IMR-90 (cell line): ENCODE data around the gene AUTS2. TPM values are rescaled to one million over a fixed set of nuclear protein-coding genes. Genes with fewer than 3 reads are reported as not detected.

Experiments
- ATAC-seq: fragments of 200-7000 bp; cut with Tn5 transposase; 2 replicates; pipeline ENCODE4 v1.9.1; 2020; ENCODE audit warnings: low read depth, mild to moderate bottlenecking, moderate library complexity
- BruUV-seq: library from RNA; stranded (reverse); fragments of 400-500 nt; replicated peaks from 2 replicates; lab custom pipeline; 2021; lab: Mats Ljungman, UMichigan
- CTCF ChIA-PET: fragments of 300-600 bp; formaldehyde crosslinking; extraction: SDS; loops from one replicate; lab custom pipeline; 2021; ENCODE audit warnings: antibody characterized with exemption; lab: Yijun Ruan, JAX
- POLR2A ChIA-PET: fragments of 300-600 bp; sonication (Branson Sonifier 250); formaldehyde crosslinking; loops from one replicate; lab custom pipeline; 2022; ENCODE audit warnings: antibody characterized with exemption; ENCODE audit not compliant: unreplicated experiment; lab: Charles Lee
- DNase-seq: peaks from one replicate; pipeline ENCODE4 v3.0.0; 2013
- H2AFZ ChIP-seq: replicated peaks from 2 replicates; pipeline ENCODE3; 2013; ENCODE audit warnings: low read length, mild to moderate bottlenecking; ENCODE audit not compliant: poor library complexity
- H2AK5ac ChIP-seq: 2 replicates; pipeline ENCODE4 v1.6.1; 2013; ENCODE audit warnings: low read depth, low read length, inconsistent platforms
- H2AK9ac ChIP-seq: replicated peaks from 2 replicates; pipeline ENCODE3; 2013; ENCODE audit warnings: mild to moderate bottlenecking, low read depth, low read length, moderate library complexity; ENCODE audit not compliant: poor library complexity
- H2BK120ac ChIP-seq: 2 replicates; pipeline ENCODE4 v1.6.1; 2013; ENCODE audit warnings: low read depth, low read length, inconsistent platforms
- H2BK15ac ChIP-seq: 3 replicates; pipeline ENCODE4 v1.6.1; 2013; ENCODE audit warnings: low read depth, low read length, inconsistent platforms
- H2BK20ac ChIP-seq: 2 replicates; pipeline ENCODE4 v1.6.1; 2013; ENCODE audit warnings: low read depth, mild to moderate bottlenecking, inconsistent platforms, low read length, moderate library complexity
- H2BK5ac ChIP-seq: 2 replicates; pipeline ENCODE4 v1.6.1; 2013; ENCODE audit warnings: mild to moderate bottlenecking, low read depth, low read length, inconsistent platforms; ENCODE audit not compliant: poor library complexity, severe bottlenecking
- H3K14ac ChIP-seq: replicated peaks from 2 replicates; pipeline ENCODE4 v1.6.1; 2013; ENCODE audit warnings: low read depth, low read length, inconsistent platforms
- H3K18ac ChIP-seq: 2 replicates; pipeline ENCODE4 v1.6.1; 2013; ENCODE audit warnings: low read depth, low read length, control low read depth
- H3K23ac ChIP-seq: 2 replicates; pipeline ENCODE4 v1.6.1; 2013; ENCODE audit warnings: low read depth, low read length, inconsistent platforms
- H3K27ac ChIP-seq: 2 replicates; pipeline ENCODE4 v1.5.1; 2013; ENCODE audit warnings: mild to moderate bottlenecking, control low read depth, low read length; ENCODE audit not compliant: insufficient read depth
- H3K27me3 ChIP-seq: 2 replicates; pipeline ENCODE4 v1.6.1; 2013; ENCODE audit warnings: low read length; ENCODE audit not compliant: control insufficient read depth, insufficient read depth
- H3K36me3 ChIP-seq: 2 replicates; pipeline ENCODE4 v1.6.1; 2013; ENCODE audit warnings: low read length, mixed read lengths; ENCODE audit not compliant: control insufficient read depth, insufficient read depth
- H3K4ac ChIP-seq: 2 replicates; pipeline ENCODE4 v1.6.1; 2013; ENCODE audit warnings: low read depth, low read length, inconsistent platforms
- H3K4me1 ChIP-seq: 2 replicates; pipeline ENCODE4 v1.6.1; 2013; ENCODE audit warnings: low read length, mixed read lengths; ENCODE audit not compliant: control insufficient read depth, insufficient read depth
- H3K4me2 ChIP-seq: 2 replicates; pipeline ENCODE4 v1.6.1; 2013; ENCODE audit warnings: low read depth, mild to moderate bottlenecking, control low read depth, low read length, moderate library complexity
- H3K4me3 ChIP-seq: 2 replicates; pipeline ENCODE4 v1.5.1; 2013; ENCODE audit warnings: low read depth, mild to moderate bottlenecking, control low read depth, low read length, moderate library complexity; ENCODE audit not compliant: insufficient read depth
- H3K56ac ChIP-seq: 2 replicates; pipeline ENCODE4 v1.6.1; 2013; ENCODE audit warnings: low read length, inconsistent platforms; ENCODE audit not compliant: insufficient read depth; ENCODE audit errors: extremely low read depth
- H3K79me1 ChIP-seq, 2 experiments: 2 replicates each; pipeline ENCODE4 v1.6.1; 2013; ENCODE audit warnings: low read length in 2 of 2, inconsistent platforms in 1 of 2, low read depth in 1 of 2
- H3K9ac ChIP-seq: 2 replicates; pipeline ENCODE4 v1.6.1; 2013; ENCODE audit warnings: low read depth, low read length, control low read depth
- H3K9me1 ChIP-seq: 2 replicates; pipeline ENCODE4 v1.6.1; 2013; ENCODE audit warnings: low read length, inconsistent platforms; ENCODE audit not compliant: insufficient read depth
- H3K9me3 ChIP-seq: 2 replicates; pipeline ENCODE4 v1.6.1; 2013; ENCODE audit warnings: low read length; ENCODE audit not compliant: control insufficient read depth, insufficient read depth
- H4K20me1 ChIP-seq: 2 replicates; pipeline ENCODE4 v1.6.1; 2013; ENCODE audit warnings: low read length, inconsistent platforms; ENCODE audit not compliant: insufficient read depth
- H4K5ac ChIP-seq: 2 replicates; pipeline ENCODE4 v1.6.1; 2013; ENCODE audit warnings: mild to moderate bottlenecking, low read depth, low read length, control low read depth
- H4K8ac ChIP-seq, 2 experiments: 2 replicates each; pipeline ENCODE4 v1.6.1; 2013; ENCODE audit warnings: low read depth in 2 of 2, low read length in 2 of 2, control low read depth in 1 of 2, inconsistent platforms in 1 of 2
- H4K91ac ChIP-seq: 2 replicates; pipeline ENCODE4 v1.6.1; 2013; ENCODE audit warnings: low read depth, low read length, inconsistent platforms; ENCODE audit not compliant: insufficient read depth
- BHLHE40 ChIP-seq: fragments of 150-350 bp; IDR thresholded peaks from 2 replicates; pipeline ENCODE4 v1.6.1; 2016; ENCODE audit warnings: mild to moderate bottlenecking, low read depth, low read length
- CEBPB ChIP-seq: IDR thresholded peaks from 2 replicates; pipeline ENCODE4 v1.6.1; 2012; ENCODE audit warnings: low read depth, low read length, improper control_type of control experiment
- CHD1 ChIP-seq: IDR thresholded peaks from 2 replicates; pipeline ENCODE4 v1.6.1; 2012; ENCODE audit warnings: low read depth, low read length, improper control_type of control experiment
- FOS ChIP-seq: fragments of 150-350 bp; IDR thresholded peaks from 2 replicates; pipeline ENCODE4 v1.6.1; 2016; ENCODE audit warnings: low read depth, low read length
- MAFK ChIP-seq: IDR thresholded peaks from 2 replicates; pipeline ENCODE4 v1.6.1; 2012; ENCODE audit warnings: low read depth, low read length, improper control_type of control experiment
- MAZ ChIP-seq: IDR thresholded peaks from 2 replicates; pipeline ENCODE4 v1.6.1; 2012; ENCODE audit warnings: low read depth, mild to moderate bottlenecking, low read length, improper control_type of control experiment, moderate library complexity, borderline replicate concordance
- MXI1 ChIP-seq: IDR thresholded peaks from 2 replicates; pipeline ENCODE4 v1.6.1; 2012; ENCODE audit warnings: low read depth, mild to moderate bottlenecking, low read length, moderate library complexity, borderline replicate concordance
- NFE2L2 ChIP-seq: fragments of 150-350 bp; IDR thresholded peaks from 2 replicates; pipeline ENCODE4 v1.6.1; 2016; ENCODE audit warnings: low read depth, mild to moderate bottlenecking, low read length
- POLR2A ChIP-seq: IDR thresholded peaks from 2 replicates; pipeline ENCODE4 v1.6.1; 2012; ENCODE audit warnings: mild to moderate bottlenecking, low read depth, low read length
- RCOR1 ChIP-seq: IDR thresholded peaks from 2 replicates; pipeline ENCODE4 v1.6.1; 2012; ENCODE audit warnings: mild to moderate bottlenecking, low read length, improper control_type of control experiment; ENCODE audit not compliant: insufficient replicate concordance
- RFX5 ChIP-seq: IDR thresholded peaks from 2 replicates; pipeline ENCODE4 v1.8.0; 2012; ENCODE audit warnings: low read depth, mild to moderate bottlenecking, low read length, moderate library complexity
- SMC3 ChIP-seq: fragments of 150-350 bp; IDR thresholded peaks from 2 replicates; pipeline ENCODE4 v1.6.1; 2016; ENCODE audit warnings: low read depth, mild to moderate bottlenecking, antibody characterized with exemption, low read length, moderate library complexity
- WGBS, 2 experiments: methylation state at CpG; one replicate each; pipeline versions ENCODE4 v1.1.5 to v1.1.7; 2013; ENCODE audit warnings: missing lambda C conversion rate in 2 of 2; ENCODE audit not compliant: insufficient read length in 1 of 2; ENCODE audit errors: extremely low coverage in 2 of 2; 5-methylcytosine and 5-hydroxymethylcytosine counted together
- dilution Hi-C: fragments of 300-500 bp; cut with HindIII; formaldehyde crosslinking; loops from one replicate; pipeline ENCODE4 v1.14.3; 2018; ENCODE audit warnings: low sequenced_read_pairs; ENCODE audit not compliant: unreplicated experiment
- in situ Hi-C: fragments of 300-500 bp; cut with MboI; formaldehyde crosslinking; loops from 3 replicates; pipeline ENCODE4 v1.14.3; 2019; ENCODE audit warnings: low sequenced_read_pairs, inconsistent platforms, mixed read lengths
- intact Hi-C: fragments of 100-400 bp; cut with micrococcal nuclease; formaldehyde crosslinking; loops from 2 replicates; pipeline ENCODE4 v1.10.0; 2022
- polyA plus RNA-seq, 3 experiments: library from polyadenylated mRNA; depleted of rRNA; stranded (reverse); fragments of >200 nt; gene quantifications; 2 replicates each; pipeline ENCODE4 v1.2.3, GENCODE V29; 2012; ENCODE audit warnings: low replicate concordance in 1 of 3
- total RNA-seq: library from RNA; depleted of rRNA; stranded (reverse); fragments of >200 nt; gene quantifications from 2 replicates; pipeline ENCODE4 v1.2.3, GENCODE V29; 2012
- TF ChIP-seq, protein P1 (sequence below): fragments of 150-350 bp; IDR thresholded peaks from 2 replicates; pipeline ENCODE4 v1.6.1; 2017; ENCODE audit warnings: mild to moderate bottlenecking, antibody characterized with exemption, low read length, low read depth
- TF ChIP-seq, protein P2 (sequence below): conservative IDR thresholded peaks from 2 replicates; pipeline ENCODE4 v1.5.1; 2012; ENCODE audit warnings: mild to moderate bottlenecking, low read depth, low read length, improper control_type of control experiment

AUTS2 gene
- total and polyA plus RNA-seq, 2 of the 4 experiments (the other 2 are of a cell fraction) = 0.90 to 3.0 TPM

DNA sequence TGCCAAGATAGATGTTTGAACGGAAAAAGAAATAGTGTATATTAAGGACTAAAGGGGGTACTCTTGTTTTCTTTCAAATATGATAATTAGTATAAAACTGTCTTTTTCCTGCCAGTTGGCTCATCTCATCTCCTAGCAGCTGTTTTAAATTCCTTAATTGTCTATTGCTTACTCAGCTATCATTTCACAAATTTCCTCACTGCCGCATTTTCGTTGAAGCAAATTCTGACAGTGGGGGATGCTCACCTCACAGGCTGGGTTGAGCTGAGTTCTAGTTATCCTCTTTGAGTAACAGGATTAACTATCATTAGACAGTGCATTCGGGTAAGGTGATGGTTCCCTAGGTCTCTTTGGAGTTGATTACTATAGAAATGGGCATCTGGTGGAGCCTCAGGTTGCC lies 592.0 kb downstream of the AUTS2 start:
- no peak overlapping the region for H4K91ac ChIP-seq
- H2AK9ac ChIP-seq = no peak overlapping the region
- H3K36me3 ChIP-seq = no peaks in the 10 kb centered on the region
- intact Hi-C loops = no loop called here
- H3K9me1 ChIP-seq = no peaks in the 10 kb centered on the region
- no peak overlapping the region for H3K27ac ChIP-seq
- dilution Hi-C loops = no loop called here
- H3K23ac ChIP-seq = no peak overlapping the region
- H2BK20ac ChIP-seq = no peak overlapping the region
- no peak overlapping the region for H3K9ac ChIP-seq
- DNase-seq (no peak), ATAC-seq (no peak)
- no peak overlapping the region for H4K8ac ChIP-seq
- no peaks in the 10 kb centered on the region for H3K9me3 ChIP-seq
- no peak overlapping the region for H4K5ac ChIP-seq
- H4K20me1 ChIP-seq = no peaks in the 10 kb centered on the region
- no peak overlapping the region for H3K4me2 ChIP-seq
- no peak overlapping the region for H2AFZ ChIP-seq
- H2BK120ac ChIP-seq = no peak overlapping the region
- no peak for TF ChIP-seq RFX5
- no peak for TF ChIP-seq FOS
- TF ChIP-seq POLR2A = no peak
- no peak for TF ChIP-seq SMC3
- TF ChIP-seq CHD1 = no peak
- TF ChIP-seq, protein P1, sequence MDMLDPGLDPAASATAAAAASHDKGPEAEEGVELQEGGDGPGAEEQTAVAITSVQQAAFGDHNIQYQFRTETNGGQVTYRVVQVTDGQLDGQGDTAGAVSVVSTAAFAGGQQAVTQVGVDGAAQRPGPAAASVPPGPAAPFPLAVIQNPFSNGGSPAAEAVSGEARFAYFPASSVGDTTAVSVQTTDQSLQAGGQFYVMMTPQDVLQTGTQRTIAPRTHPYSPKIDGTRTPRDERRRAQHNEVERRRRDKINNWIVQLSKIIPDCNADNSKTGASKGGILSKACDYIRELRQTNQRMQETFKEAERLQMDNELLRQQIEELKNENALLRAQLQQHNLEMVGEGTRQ = no peak
- no peak for TF ChIP-seq NFE2L2
- TF ChIP-seq, protein P2, sequence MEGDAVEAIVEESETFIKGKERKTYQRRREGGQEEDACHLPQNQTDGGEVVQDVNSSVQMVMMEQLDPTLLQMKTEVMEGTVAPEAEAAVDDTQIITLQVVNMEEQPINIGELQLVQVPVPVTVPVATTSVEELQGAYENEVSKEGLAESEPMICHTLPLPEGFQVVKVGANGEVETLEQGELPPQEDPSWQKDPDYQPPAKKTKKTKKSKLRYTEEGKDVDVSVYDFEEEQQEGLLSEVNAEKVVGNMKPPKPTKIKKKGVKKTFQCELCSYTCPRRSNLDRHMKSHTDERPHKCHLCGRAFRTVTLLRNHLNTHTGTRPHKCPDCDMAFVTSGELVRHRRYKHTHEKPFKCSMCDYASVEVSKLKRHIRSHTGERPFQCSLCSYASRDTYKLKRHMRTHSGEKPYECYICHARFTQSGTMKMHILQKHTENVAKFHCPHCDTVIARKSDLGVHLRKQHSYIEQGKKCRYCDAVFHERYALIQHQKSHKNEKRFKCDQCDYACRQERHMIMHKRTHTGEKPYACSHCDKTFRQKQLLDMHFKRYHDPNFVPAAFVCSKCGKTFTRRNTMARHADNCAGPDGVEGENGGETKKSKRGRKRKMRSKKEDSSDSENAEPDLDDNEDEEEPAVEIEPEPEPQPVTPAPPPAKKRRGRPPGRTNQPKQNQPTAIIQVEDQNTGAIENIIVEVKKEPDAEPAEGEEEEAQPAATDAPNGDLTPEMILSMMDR = no peak
- no peak for TF ChIP-seq MAZ
- no peak for TF ChIP-seq MAFK
- no peak for TF ChIP-seq CEBPB
- no peak for TF ChIP-seq MXI1
- no peak for TF ChIP-seq BHLHE40
- no peak for TF ChIP-seq RCOR1
- H3K14ac ChIP-seq = no peak overlapping the region
- no TSS peak for BruUV-seq
- no peaks in the 10 kb centered on the region for H3K4me1 ChIP-seq
- in situ Hi-C loops = no loop called here
- CTCF ChIA-PET = interaction anchor here (1.2 kb wide), 1 partner anchor 508 kb away, joined by 4 read pairs; no protein-coding TSS in a partner anchor
- no peak overlapping the region for H2BK15ac ChIP-seq
- H3K4me3 ChIP-seq = no peak overlapping the region
- no CpG with 5 or more reads among the region's 4 CpGs for WGBS, 2 experiments
- no peak overlapping the region for H3K18ac ChIP-seq
- H3K27me3 ChIP-seq = no peaks in the 10 kb centered on the region
- no peak overlapping the region for H2BK5ac ChIP-seq
- H3K79me1 ChIP-seq = no peaks in the 10 kb centered on the region
- H3K56ac ChIP-seq = no peak overlapping the region
- no peak overlapping the region for H3K4ac ChIP-seq
- no peak overlapping the region for H2AK5ac ChIP-seq
- POLR2A ChIA-PET = no interaction called here
